ENCODE measurements around the gene C1orf146.
"Not testable (repeated sequence)": the region's sequence is repeated elsewhere in the genome, so short reads cannot be mapped to it uniquely, and the experiment has no call there.

C1orf146 gene

GRCh38 chr1:92210701-92211100 lies 7.0 kb upstream of the C1orf146 start:
- H3K9me3 ChIP-seq (ENCODE audit: low read length): no peaks in the 10 kb centered on the region

GRCh38 chr1:92211166-92211565 lies 6.5 kb upstream of the C1orf146 start:
- Histone ChIP-seq H3K36me3 (ENCODE audit: insufficient read depth, low read length) (no peaks in the 10 kb centered on the region), H3K9me3 (ENCODE audit: low read length) (no peaks in the 10 kb centered on the region), H3K9ac (ENCODE audit: low read length) (no peak overlapping the region), H3K27me3 (ENCODE audit: control insufficient read depth in 1 of 2, insufficient read depth in 2 of 2, low read length in 2 of 2) (no peaks in the 10 kb centered on the region), H3K4me1 (ENCODE audit: insufficient read depth, low read length) (no peaks in the 10 kb centered on the region), H3K27ac (ENCODE audit: low read depth, low read length) (no peak overlapping the region), H3K4me3 (ENCODE audit: low read depth in 1 of 2, low read length in 2 of 2) (no peak overlapping the region)

More at GRCh38 chr1:92210701-92211100, 7.0 kb upstream of the C1orf146 start:
- Histone ChIP-seq H3K36me3 (ENCODE audit: insufficient read depth, low read length) (no peaks in the 10 kb centered on the region), H3K27ac (ENCODE audit: low read depth, low read length) (no peak overlapping the region), H3K4me3 (ENCODE audit: low read depth in 1 of 2, low read length in 2 of 2) (no peak overlapping the region), H3K27me3 (ENCODE audit: control insufficient read depth in 1 of 2, insufficient read depth in 2 of 2, low read length in 2 of 2) (no peaks in the 10 kb centered on the region), H3K4me1 (ENCODE audit: insufficient read depth, low read length) (no peaks in the 10 kb centered on the region), H3K9ac (ENCODE audit: low read length) (no peak overlapping the region)

- Histone ChIP-seq H3K27ac (ENCODE audit: low read depth, low read length) (no peak overlapping the region), H3K9me3 (ENCODE audit: low read length) (no peaks in the 10 kb centered on the region), H3K36me3 (ENCODE audit: insufficient read depth, low read length) (no peaks in the 10 kb centered on the region), H3K9ac (ENCODE audit: low read length) (no peak overlapping the region), H3K4me3 (ENCODE audit: low read depth in 1 of 2, low read length in 2 of 2) (no peak overlapping the region), H3K4me1 (ENCODE audit: insufficient read depth, low read length) (no peaks in the 10 kb centered on the region), H3K27me3 (ENCODE audit: control insufficient read depth in 1 of 2, insufficient read depth in 2 of 2, low read length in 2 of 2) (no peaks in the 10 kb centered on the region)
These were observed 844 bp downstream of the C1orf146 start for GRCh38 chr1:92218559-92218958.

GRCh38 chr1:92219028-92219427 lies 1.3 kb downstream of the C1orf146 start:
- no peaks in the 10 kb centered on the region for H3K36me3 ChIP-seq (ENCODE audit: insufficient read depth, low read length)
- H3K9ac ChIP-seq (ENCODE audit: low read length): no peak overlapping the region
- no peaks in the 10 kb centered on the region for H3K27me3 ChIP-seq (ENCODE audit: control insufficient read depth in 1 of 2, insufficient read depth in 2 of 2, low read length in 2 of 2)
- no peak overlapping the region for H3K4me3 ChIP-seq (ENCODE audit: low read depth in 1 of 2, low read length in 2 of 2)
- no peak overlapping the region for H3K27ac ChIP-seq (ENCODE audit: low read depth, low read length)
- H3K9me3 ChIP-seq (ENCODE audit: low read length): no peaks in the 10 kb centered on the region
- no peaks in the 10 kb centered on the region for H3K4me1 ChIP-seq (ENCODE audit: insufficient read depth, low read length)

GRCh38 chr1:92228401-92228800 lies 10.7 kb downstream of the C1orf146 start:
- H3K27ac ChIP-seq (ENCODE audit: low read depth, low read length): no peak overlapping the region
- H3K9ac ChIP-seq (ENCODE audit: low read length): no peak overlapping the region
- H3K27me3 ChIP-seq (ENCODE audit: control insufficient read depth in 1 of 2, insufficient read depth in 2 of 2, low read length in 2 of 2): no peaks in the 10 kb centered on the region
- H3K4me1 ChIP-seq (ENCODE audit: insufficient read depth, low read length): no peaks in the 10 kb centered on the region
- no peaks in the 10 kb centered on the region for H3K36me3 ChIP-seq (ENCODE audit: insufficient read depth, low read length)
- no peak overlapping the region for H3K4me3 ChIP-seq (ENCODE audit: low read depth in 1 of 2, low read length in 2 of 2)
- no peaks in the 10 kb centered on the region for H3K9me3 ChIP-seq (ENCODE audit: low read length)

- Histone ChIP-seq H3K9ac (ENCODE audit: low read length) (no peak overlapping the region), H3K36me3 (ENCODE audit: insufficient read depth, low read length) (no peaks in the 10 kb centered on the region), H3K27ac (ENCODE audit: low read depth, low read length) (no peak overlapping the region), H3K9me3 (ENCODE audit: low read length) (no peaks in the 10 kb centered on the region), H3K27me3 (ENCODE audit: control insufficient read depth in 1 of 2, insufficient read depth in 2 of 2, low read length in 2 of 2) (no peaks in the 10 kb centered on the region), H3K4me3 (ENCODE audit: low read depth in 1 of 2, low read length in 2 of 2) (no peak overlapping the region), H3K4me1 (ENCODE audit: insufficient read depth, low read length) (no peaks in the 10 kb centered on the region)
These were observed 13.0 kb downstream of the C1orf146 start for GRCh38 chr1:92230736-92231135.

GRCh38 chr1:92240034-92240433 lies 22.3 kb downstream of the C1orf146 start:
- Histone ChIP-seq H3K4me1 (ENCODE audit: insufficient read depth, low read length) (no peaks in the 10 kb centered on the region), H3K36me3 (ENCODE audit: insufficient read depth, low read length) (no peaks in the 10 kb centered on the region), H3K4me3 (ENCODE audit: low read depth in 1 of 2, low read length in 2 of 2) (no peak overlapping the region), H3K9me3 (ENCODE audit: low read length) (no peaks in the 10 kb centered on the region), H3K27ac (ENCODE audit: low read depth, low read length) (no peak overlapping the region), H3K9ac (ENCODE audit: low read length) (no peak overlapping the region), H3K27me3 (ENCODE audit: control insufficient read depth in 1 of 2, insufficient read depth in 2 of 2, low read length in 2 of 2) (no peaks in the 10 kb centered on the region)

- Histone ChIP-seq H3K27me3 (ENCODE audit: control insufficient read depth in 1 of 2, insufficient read depth in 2 of 2, low read length in 2 of 2) (no peaks in the 10 kb centered on the region), H3K9me3 (ENCODE audit: low read length) (no peaks in the 10 kb centered on the region), H3K4me1 (ENCODE audit: insufficient read depth, low read length) (no peaks in the 10 kb centered on the region), H3K36me3 (ENCODE audit: insufficient read depth, low read length) (no peaks in the 10 kb centered on the region), H3K9ac (ENCODE audit: low read length) (no peak overlapping the region), H3K4me3 (ENCODE audit: low read depth in 1 of 2, low read length in 2 of 2) (no peak overlapping the region), H3K27ac (ENCODE audit: low read depth, low read length) (no peak overlapping the region)
These were observed 26.7 kb downstream of the C1orf146 start for GRCh38 chr1:92244376-92244775.

- not testable (repeated sequence) for H3K27me3 ChIP-seq (ENCODE audit: control insufficient read depth in 1 of 2, insufficient read depth in 2 of 2, low read length in 2 of 2); H3K9me3 ChIP-seq (ENCODE audit: low read length); H3K4me1 ChIP-seq (ENCODE audit: insufficient read depth, low read length); H3K27ac ChIP-seq (ENCODE audit: low read depth, low read length); H3K4me3 ChIP-seq (ENCODE audit: low read depth in 1 of 2, low read length in 2 of 2); H3K9ac ChIP-seq (ENCODE audit: low read length); H3K36me3 ChIP-seq (ENCODE audit: insufficient read depth, low read length)
These were observed 37.0 kb downstream of the C1orf146 start for GRCh38 chr1:92254714-92255113.

- no peaks in the 10 kb centered on the region for H3K9me3 ChIP-seq (ENCODE audit: low read length)
- H3K36me3 ChIP-seq (ENCODE audit: insufficient read depth, low read length): peaks cover 6% of the 10 kb centered on the region
These were observed 41.6 kb downstream of the C1orf146 start for GRCh38 chr1:92259350-92259749.

GRCh38 chr1:92262516-92262915 lies 44.8 kb downstream of the C1orf146 start:
- no peak overlapping the region for H3K4me3 ChIP-seq (ENCODE audit: low read depth in 1 of 2, low read length in 2 of 2)
- no peaks in the 10 kb centered on the region for H3K9me3 ChIP-seq (ENCODE audit: low read length)
- H3K4me1 ChIP-seq (ENCODE audit: insufficient read depth, low read length): no peaks in the 10 kb centered on the region
- no peak overlapping the region for H3K9ac ChIP-seq (ENCODE audit: low read length)
- peaks cover 6% of the 10 kb centered on the region for H3K36me3 ChIP-seq (ENCODE audit: insufficient read depth, low read length)
- no peak overlapping the region for H3K27ac ChIP-seq (ENCODE audit: low read depth, low read length)
- no peaks in the 10 kb centered on the region for H3K27me3 ChIP-seq (ENCODE audit: control insufficient read depth in 1 of 2, insufficient read depth in 2 of 2, low read length in 2 of 2)

More at GRCh38 chr1:92259350-92259749, 41.6 kb downstream of the C1orf146 start:
- H3K9ac ChIP-seq (ENCODE audit: low read length): no peak overlapping the region
- H3K27ac ChIP-seq (ENCODE audit: low read depth, low read length): no peak overlapping the region
- no peaks in the 10 kb centered on the region for H3K4me1 ChIP-seq (ENCODE audit: insufficient read depth, low read length)
- H3K27me3 ChIP-seq (ENCODE audit: control insufficient read depth in 1 of 2, insufficient read depth in 2 of 2, low read length in 2 of 2): no peaks in the 10 kb centered on the region
- no peak overlapping the region for H3K4me3 ChIP-seq (ENCODE audit: low read depth in 1 of 2, low read length in 2 of 2)

GRCh38 chr1:92273039-92273438 lies 55.3 kb downstream of the C1orf146 start:
- Histone ChIP-seq H3K27me3 (ENCODE audit: control insufficient read depth in 1 of 2, insufficient read depth in 2 of 2, low read length in 2 of 2) (no peaks in the 10 kb centered on the region), H3K36me3 (ENCODE audit: insufficient read depth, low read length) (peaks cover 15% of the 10 kb centered on the region), H3K4me3 (ENCODE audit: low read depth in 1 of 2, low read length in 2 of 2) (no peak overlapping the region), H3K4me1 (ENCODE audit: insufficient read depth, low read length) (no peaks in the 10 kb centered on the region), H3K9me3 (ENCODE audit: low read length) (no peaks in the 10 kb centered on the region), H3K27ac (ENCODE audit: low read depth, low read length) (no peak overlapping the region), H3K9ac (ENCODE audit: low read length) (no peak overlapping the region)
